ENCODE data around the gene ZNF530. TPM values are rescaled to one million over a fixed set of nuclear protein-coding genes. Genes with fewer than 3 reads are reported as not detected.

ZNF530 gene
- total RNA-seq, 4 donors from 2014 or later, result 0.76 to 4.1 (median 1.8) TPM

DNA sequence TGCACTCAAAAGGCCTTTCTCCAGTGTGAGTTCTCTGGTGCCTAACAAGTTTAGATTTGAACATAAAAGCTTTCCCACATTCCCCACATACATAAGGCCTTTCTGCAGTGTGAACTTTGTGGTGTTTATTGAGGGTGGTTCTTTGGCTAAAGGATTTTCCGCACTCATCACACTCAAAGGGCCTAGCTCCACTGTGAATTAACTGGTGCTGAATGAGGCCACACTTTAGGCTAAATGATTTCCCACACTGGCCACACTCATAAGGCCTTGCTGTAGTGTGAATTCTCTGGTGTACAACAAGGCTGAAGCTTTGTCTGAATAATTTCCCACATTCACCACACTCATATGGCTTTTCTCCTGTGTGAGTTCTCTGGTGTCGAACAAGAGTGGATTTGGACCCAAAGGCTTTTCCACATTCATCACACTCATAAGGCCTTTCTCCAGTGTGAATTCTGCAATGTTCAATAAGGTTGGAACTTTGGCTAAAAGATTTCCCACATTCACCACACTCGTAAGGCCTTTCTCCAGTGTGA is 27.2 kb upstream of the ZNF530 start:
- Histone ChIP-seq H3K4me3 (no peak overlapping the region), H3K9me3 (peaks cover 0 to 90% (median 32%) of the 10 kb centered on the region in 4 donors), H3K36me3 (peaks cover 0 to 49% (median 0%) of the 10 kb centered on the region in 3 donors)

GRCh38 chr19:57576661-57577060 is 23.0 kb upstream of the ZNF530 start:
- Histone ChIP-seq H3K36me3 (peaks cover 0 to 49% (median 0%) of the 10 kb centered on the region in 3 donors), H3K4me3 (no peak overlapping the region), H3K9me3 (peaks cover 0 to 53% (median 21%) of the 10 kb centered on the region in 4 donors), H3K27ac (no peak overlapping the region), H3K4me1 (peaks cover 0 to 4% (median 0%) of the 10 kb centered on the region in 4 donors), H3K27me3 (no peaks in the 10 kb centered on the region)
- TF ChIP-seq, protein P1, sequence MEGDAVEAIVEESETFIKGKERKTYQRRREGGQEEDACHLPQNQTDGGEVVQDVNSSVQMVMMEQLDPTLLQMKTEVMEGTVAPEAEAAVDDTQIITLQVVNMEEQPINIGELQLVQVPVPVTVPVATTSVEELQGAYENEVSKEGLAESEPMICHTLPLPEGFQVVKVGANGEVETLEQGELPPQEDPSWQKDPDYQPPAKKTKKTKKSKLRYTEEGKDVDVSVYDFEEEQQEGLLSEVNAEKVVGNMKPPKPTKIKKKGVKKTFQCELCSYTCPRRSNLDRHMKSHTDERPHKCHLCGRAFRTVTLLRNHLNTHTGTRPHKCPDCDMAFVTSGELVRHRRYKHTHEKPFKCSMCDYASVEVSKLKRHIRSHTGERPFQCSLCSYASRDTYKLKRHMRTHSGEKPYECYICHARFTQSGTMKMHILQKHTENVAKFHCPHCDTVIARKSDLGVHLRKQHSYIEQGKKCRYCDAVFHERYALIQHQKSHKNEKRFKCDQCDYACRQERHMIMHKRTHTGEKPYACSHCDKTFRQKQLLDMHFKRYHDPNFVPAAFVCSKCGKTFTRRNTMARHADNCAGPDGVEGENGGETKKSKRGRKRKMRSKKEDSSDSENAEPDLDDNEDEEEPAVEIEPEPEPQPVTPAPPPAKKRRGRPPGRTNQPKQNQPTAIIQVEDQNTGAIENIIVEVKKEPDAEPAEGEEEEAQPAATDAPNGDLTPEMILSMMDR (IDR thresholded peaks at IDR 0.05), result no peak
- no peak for TF ChIP-seq POLR2A (IDR thresholded peaks at IDR 0.05)
- no peak for DNase-seq

More for the DNA sequence above, 27.2 kb upstream of the ZNF530 start:
- no peaks in the 10 kb centered on the region for H3K27me3 ChIP-seq
- no peaks in the 10 kb centered on the region for H3K4me1 ChIP-seq
- no peak for DNase-seq
- TF ChIP-seq POLR2A (IDR thresholded peaks at IDR 0.05), result no peak
- TF ChIP-seq, protein P1 (IDR thresholded peaks at IDR 0.05), result no peak
- no peak overlapping the region for H3K27ac ChIP-seq

- Histone ChIP-seq H3K27me3 (no peaks in the 10 kb centered on the region), H3K4me1 (peaks cover 0 to 11% (median 7%) of the 10 kb centered on the region in 4 donors), H3K4me3 (peak within 1 kb of the TSS; percentile 71 to 93 (median 90)), H3K36me3 (peaks cover 0 to 32% (median 0%) of the 10 kb centered on the region in 3 donors), H3K27ac (peak within 1 kb of the TSS; percentile 40 to 84 (median 60)), H3K9me3 (peaks cover 0 to 40% (median 16%) of the 10 kb centered on the region in 4 donors)
- TF ChIP-seq, protein P1 (IDR thresholded peaks at IDR 0.05), result peak in 3 of 6 experiments; percentile 6 to 35 (median 28)
- no peak for TF ChIP-seq POLR2A (IDR thresholded peaks at IDR 0.05)
- DNase-seq, result peak; percentile 93 to 99 (median 98)
These were observed 21.0 kb upstream of the ZNF530 start, which contains the start of gene ZNF416 for GRCh38 chr19:57578487-57579205. Gene ZNF416, minus strand, starts transcription at chr19:57578911. Its CDS starts 207 bp downstream, at chr19:57578704.

DNA sequence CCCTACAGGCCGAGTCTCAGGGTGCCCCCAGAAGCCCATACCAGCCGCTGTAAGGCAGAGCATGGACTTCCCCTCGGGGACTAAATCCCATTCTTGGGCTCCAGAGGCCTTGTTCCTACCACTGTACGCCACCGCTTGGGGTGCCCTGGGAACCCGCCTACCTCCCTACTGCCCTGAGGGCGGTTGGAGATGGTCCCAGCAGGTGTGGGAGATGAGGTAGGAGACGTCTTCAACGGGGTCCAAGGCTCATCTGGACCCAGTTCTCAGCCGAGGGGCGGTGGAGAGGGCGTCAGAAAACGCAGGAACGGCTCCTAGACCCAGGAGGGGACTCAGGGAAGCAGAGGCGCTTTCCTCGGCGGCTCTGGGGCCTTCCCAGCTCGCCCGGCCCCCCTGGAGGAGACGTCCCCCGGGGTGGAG is 16.6 kb upstream of the ZNF530 start:
- Histone ChIP-seq H3K36me3 (no peaks in the 10 kb centered on the region), H3K27ac (no peak overlapping the region), H3K27me3 (no peaks in the 10 kb centered on the region), H3K4me1 (peaks cover 0 to 11% (median 8%) of the 10 kb centered on the region in 4 donors), H3K9me3 (peaks cover 0 to 37% (median 8%) of the 10 kb centered on the region in 4 donors), H3K4me3 (peak overlapping the region; percentile 60 to 66 (median 64))
- DNase-seq, result no peak
- TF ChIP-seq, protein P1 (IDR thresholded peaks at IDR 0.05), result no peak
- TF ChIP-seq POLR2A (IDR thresholded peaks at IDR 0.05), result no peak

GRCh38 chr19:57583521-57584416 is 15.9 kb upstream of the ZNF530 start, which contains the start of gene ZIK1:
Gene ZIK1, plus strand, starts transcription at chr19:57584145. Its CDS starts 212 bp downstream, at chr19:57584357.
- H3K27me3 ChIP-seq, result no peaks in the 10 kb centered on the region
- H3K36me3 ChIP-seq, result peaks cover 0 to 2% (median 0%) of the 10 kb centered on the region in 3 donors
- DNase-seq, result peak; percentile 70 to 96 (median 92)
- peaks cover 0 to 37% (median 12%) of the 10 kb centered on the region in 4 donors for H3K9me3 ChIP-seq
- peaks cover 0 to 11% (median 8%) of the 10 kb centered on the region in 4 donors for H3K4me1 ChIP-seq
- no peak for TF ChIP-seq POLR2A (IDR thresholded peaks at IDR 0.05)
- TF ChIP-seq, protein P1 (IDR thresholded peaks at IDR 0.05), result peak in 1 of 6 experiments; percentile 17
- peak within 1 kb of the TSS; percentile 60 to 66 (median 64) for H3K4me3 ChIP-seq
- H3K27ac ChIP-seq, result peak within 1 kb of the TSS; percentile 32 to 63 (median 46)
